CD14-positive monocyte (primary cell): Measurements from ENCODE around the gene ATP1B1. TPM values are rescaled to one million over a fixed set of nuclear protein-coding genes. Genes with fewer than 3 reads are reported as not detected.

Experiments used
- DNase-seq, 3 donors: peaks; one replicate each; pipeline ENCODE4 v3.0.0-alpha.2; 2011 to 2022
- H2AFZ ChIP-seq: 2 replicates; pipeline ENCODE4 v1.6.0; 2012; ENCODE audit warnings: mild to moderate bottlenecking, low read depth, low read length, inconsistent platforms; ENCODE audit not compliant: insufficient read depth, poor library complexity, severe bottlenecking
- H3K27ac ChIP-seq, 2 donors: 1 replicate in 1 of 2; 2 replicates in 1 of 2; pipeline ENCODE4 v1.5.1; 2012 to 2013; ENCODE audit warnings: low read length in 2 of 2, control low read depth in 1 of 2, inconsistent platforms in 1 of 2, low read depth in 1 of 2, mild to moderate bottlenecking in 1 of 2
- H3K27me3 ChIP-seq, 2 donors: one replicate each; pipeline versions ENCODE4 v1.6.0 to v1.6.1; 2011 to 2013; ENCODE audit warnings: low read length in 2 of 2; ENCODE audit not compliant: control insufficient read depth in 2 of 2, insufficient read depth in 2 of 2
- H3K36me3 ChIP-seq, 2 donors: replicated peaks in 1 of 2; 1 replicate in 1 of 2; 2 replicates in 1 of 2; pipeline versions ENCODE4 v1.5.1 to v1.6.1; 2012 to 2013; ENCODE audit warnings: low read length in 2 of 2, control low read depth in 1 of 2, inconsistent platforms in 1 of 2, mild to moderate bottlenecking in 1 of 2; ENCODE audit not compliant: insufficient read depth in 2 of 2, control insufficient read depth in 1 of 2
- H3K4me1 ChIP-seq, 2 donors: 1 replicate in 1 of 2; 2 replicates in 1 of 2; pipeline versions ENCODE4 v1.5.1 to v1.6.1; 2012 to 2013; ENCODE audit warnings: low read length in 2 of 2, control low read depth in 1 of 2, inconsistent platforms in 1 of 2, mild to moderate bottlenecking in 1 of 2, moderate library complexity in 1 of 2; ENCODE audit not compliant: insufficient read depth in 2 of 2, control insufficient read depth in 1 of 2
- H3K4me2 ChIP-seq: replicated peaks from 2 replicates; pipeline ENCODE3; 2012; ENCODE audit warnings: low read length, moderate library complexity, mild to moderate bottlenecking; ENCODE audit not compliant: poor library complexity, severe bottlenecking; ENCODE audit errors: extremely low read depth
- H3K4me3 ChIP-seq, 3 experiments: fragments of 200-600 bp in 1 of 3; sonication (generic) in 1 of 3; replicated peaks in 1 of 3; 1 replicate in 2 of 3; 2 replicates in 1 of 3; pipeline ENCODE4 v1.5.1; 2011 to 2013; ENCODE audit warnings: low read length in 3 of 3, mild to moderate bottlenecking in 3 of 3, control low read depth in 2 of 3, low read depth in 2 of 3, inconsistent platforms in 1 of 3, moderate library complexity in 1 of 3
- H3K79me2 ChIP-seq: 2 replicates; pipeline ENCODE4 v1.6.0; 2012; ENCODE audit warnings: mild to moderate bottlenecking, control low read depth, inconsistent platforms, low read length, moderate library complexity; ENCODE audit not compliant: insufficient read depth
- H3K9ac ChIP-seq: 2 replicates; pipeline ENCODE4 v1.6.0; 2017; ENCODE audit warnings: low read length, mild to moderate bottlenecking; ENCODE audit not compliant: insufficient read depth, poor library complexity, severe bottlenecking
- H3K9me3 ChIP-seq, 2 donors: replicated peaks in 1 of 2; 1 replicate in 1 of 2; 2 replicates in 1 of 2; pipeline versions ENCODE4 v1.5.1 to v1.6.1; 2012 to 2013; ENCODE audit warnings: low read length in 2 of 2, control low read depth in 1 of 2; ENCODE audit not compliant: control insufficient read depth in 1 of 2, insufficient read depth in 1 of 2
- H4K20me1 ChIP-seq: 2 replicates; pipeline ENCODE4 v1.6.0; 2012; ENCODE audit warnings: mild to moderate bottlenecking, low read length, control low read depth, moderate library complexity; ENCODE audit not compliant: insufficient read depth
- H3K27ac Mint-ChIP-seq, 7 donors: one replicate each; pipeline ENCODE4 v1.8.0; 2020; ENCODE audit warnings: mild to moderate bottlenecking in 7 of 7, mixed read lengths in 7 of 7, moderate library complexity in 6 of 7, inconsistent platforms in 2 of 7
- H3K27me3 Mint-ChIP-seq, 3 donors: one replicate each; pipeline ENCODE4 v1.8.0; 2021 to 2022; ENCODE audit warnings: low read depth in 3 of 3, mild to moderate bottlenecking in 3 of 3, mixed read lengths in 3 of 3, moderate library complexity in 3 of 3, inconsistent platforms in 1 of 3
- H3K36me3 Mint-ChIP-seq, 2 donors: one replicate each; pipeline ENCODE4 v1.8.0; 2020; ENCODE audit warnings: mixed read lengths in 2 of 2, inconsistent platforms in 1 of 2, mild to moderate bottlenecking in 1 of 2
- H3K4me1 Mint-ChIP-seq: one replicate; pipeline ENCODE4 v1.8.0; 2020; ENCODE audit warnings: mild to moderate bottlenecking, mixed read lengths
- H3K4me3 Mint-ChIP-seq, 2 donors: one replicate each; pipeline ENCODE4 v1.8.0; 2020; ENCODE audit warnings: mild to moderate bottlenecking in 2 of 2, mixed read lengths in 2 of 2, moderate library complexity in 1 of 2
- H3K9me3 Mint-ChIP-seq, 7 donors: one replicate each; pipeline ENCODE4 v1.8.0; 2020 to 2022; ENCODE audit warnings: mixed read lengths in 7 of 7, mild to moderate bottlenecking in 6 of 7, moderate library complexity in 6 of 7, inconsistent platforms in 2 of 7
- CTCF ChIP-seq: fragments of 200-600 bp; IDR thresholded peaks from one replicate; pipeline ENCODE4 v1.8.0; 2022; ENCODE audit warnings: antibody characterized with exemption, mild to moderate bottlenecking
- WGBS: methylation state at CpG from one replicate; pipeline ENCODE4 v1.1.5; 2013; ENCODE audit warnings: missing lambda C conversion rate; ENCODE audit not compliant: insufficient coverage; 5-methylcytosine and 5-hydroxymethylcytosine counted together
- intact Hi-C, 2 donors: fragments of 100-400 bp; cut with micrococcal nuclease; formaldehyde crosslinking; loops; one replicate each; pipeline versions ENCODE4 v1.15.0 to v1.15.1; 2023
- polyA plus RNA-seq, 3 donors: library from polyadenylated mRNA; depleted of rRNA in 1 of 3; unstranded in 2 of 3; stranded (reverse) in 1 of 3; fragments of 300-500 nt in 2 of 3; fragments of >200 nt in 1 of 3; fragmentation: Illumina TruSeq in 2 of 3; gene quantifications; 1 replicate in 2 of 3; 2 replicates in 1 of 3; pipeline ENCODE4 v1.2.3, GENCODE V29; 2012 to 2021

Gene ATP1B1
- polyA plus RNA-seq, 3 donors = 0.63 to 5.1 (median 0.72) TPM

- Mint-ChIP-seq H3K27ac (peak overlapping the region in 2 of 7 donors; percentile 25 to 37), H3K36me3 (peaks cover 5 to 9% of the 10 kb centered on the region in 2 donors), H3K4me1 (peaks cover 28% of the 10 kb centered on the region), H3K9me3 (no peaks in the 10 kb centered on the region), H3K27me3 (no peaks in the 10 kb centered on the region), H3K4me3 (no peak overlapping the region)
- Histone ChIP-seq H3K79me2 (no peaks in the 10 kb centered on the region), H3K4me3 (no peak overlapping the region), H3K9ac (no peak overlapping the region), H3K9me3 (no peaks in the 10 kb centered on the region), H3K4me1 (peaks cover 14 to 17% of the 10 kb centered on the region in 2 donors), H3K27ac (no peak overlapping the region), H3K36me3 (no peaks in the 10 kb centered on the region), H4K20me1 (no peaks in the 10 kb centered on the region), H3K4me2 (no peak overlapping the region), H2AFZ (no peak overlapping the region), H3K27me3 (no peaks in the 10 kb centered on the region)
- TF ChIP-seq CTCF = no peak
- DNase-seq = no peak
- intact Hi-C loops = no loop called here
- 93% methylated on average over 3 of the region's 5 CpGs for WGBS
Measured at GRCh38 chr1:169120066-169120465, 13.6 kb downstream of the ATP1B1 start.

- no peak overlapping the region for H3K9ac ChIP-seq
- no peak overlapping the region for H3K4me3 Mint-ChIP-seq
- no peak for TF ChIP-seq CTCF
- intact Hi-C loops = no loop called here
- H3K27ac ChIP-seq = no peak overlapping the region
- H3K27me3 ChIP-seq = no peaks in the 10 kb centered on the region
- H3K79me2 ChIP-seq = no peaks in the 10 kb centered on the region
- H3K36me3 ChIP-seq = no peaks in the 10 kb centered on the region
- H3K4me3 ChIP-seq = no peak overlapping the region
- no peak overlapping the region for H2AFZ ChIP-seq
- H4K20me1 ChIP-seq = no peaks in the 10 kb centered on the region
- H3K9me3 Mint-ChIP-seq = no peaks in the 10 kb centered on the region
- 100% methylated on average over 4 of the region's 6 CpGs for WGBS
- H3K9me3 ChIP-seq = no peaks in the 10 kb centered on the region
- H3K27me3 Mint-ChIP-seq = no peaks in the 10 kb centered on the region
- no peak for DNase-seq
- peaks cover 14 to 15% of the 10 kb centered on the region in 2 donors for H3K36me3 Mint-ChIP-seq
- peaks cover 18% of the 10 kb centered on the region for H3K4me1 Mint-ChIP-seq
- peaks cover 5% of the 10 kb centered on the region in 2 donors for H3K4me1 ChIP-seq
- H3K4me2 ChIP-seq = no peak overlapping the region
- peak overlapping the region in 1 of 7 donors; percentile 66 for H3K27ac Mint-ChIP-seq
Measured at GRCh38 chr1:169121146-169121923, 14.8 kb downstream of the ATP1B1 start.
